ENCODE data around the gene CDHR3.

The CDHR3 gene

DNA sequence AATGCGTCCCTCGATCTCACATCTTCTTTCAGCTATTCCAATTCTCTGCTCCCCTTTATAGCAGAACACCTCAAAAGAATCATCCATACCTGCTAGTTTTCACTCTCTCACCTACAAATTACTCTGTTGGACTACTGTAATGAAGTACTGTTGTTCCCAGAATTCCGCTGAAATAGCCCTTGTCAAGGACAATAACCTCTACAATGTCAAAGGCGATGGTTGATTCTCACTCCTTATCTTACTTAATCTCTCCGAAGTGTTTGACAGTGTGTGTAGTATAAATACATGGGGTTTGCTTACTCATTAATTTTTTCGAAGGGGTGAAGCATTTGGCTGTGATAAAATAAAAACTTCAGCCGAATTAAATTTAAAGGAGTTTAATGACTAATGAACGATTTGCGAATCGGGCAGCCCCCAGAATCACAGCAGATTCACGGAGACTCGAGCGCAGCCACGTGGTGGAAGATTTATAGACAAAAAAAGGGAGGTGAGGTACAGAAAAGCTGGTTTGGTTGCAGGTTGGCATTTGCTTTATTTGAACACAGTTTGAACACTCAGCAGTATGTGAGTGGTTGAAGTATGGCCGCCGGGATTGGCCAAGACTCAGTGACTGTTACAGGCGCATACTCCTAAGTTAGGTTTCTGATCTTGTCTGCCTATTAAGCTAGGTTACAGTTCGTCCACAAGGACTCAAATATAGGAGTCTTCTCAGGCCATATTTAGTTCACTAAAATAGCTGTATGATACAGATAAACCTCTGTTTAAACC, 119.2 kb downstream of the CDHR3 start:
- no peaks in the 10 kb centered on the region for H3K27me3 ChIP-seq (ENCODE audit: control insufficient read depth, insufficient read depth, low read length)
- no peaks in the 10 kb centered on the region for H3K36me3 ChIP-seq (ENCODE audit: control insufficient read depth, insufficient read depth, low read length)
- H3K79me2 ChIP-seq: no peaks in the 10 kb centered on the region
- peak overlapping the region; percentile 29 for H3K4me2 ChIP-seq (ENCODE audit: low read length)
- H3K4me3 ChIP-seq (ENCODE audit: low read depth, low read length): peak overlapping the region; percentile 11
- peaks cover 12% of the 10 kb centered on the region for H3K4me1 ChIP-seq
- no peak for TF ChIP-seq CTCF (IDR thresholded peaks at IDR 0.05)
- H3K9ac ChIP-seq: no peak overlapping the region
- peak overlapping the region; percentile 62 for H2AFZ ChIP-seq
- H3K9me3 ChIP-seq (ENCODE audit: control insufficient read depth, low read length): no peaks in the 10 kb centered on the region
- H3K27ac ChIP-seq: peak overlapping the region; percentile 66

All from parathyroid adenoma (tissue), 2 donors.